T-cell (primary cell): ENCODE measurements around the gene DNAH14. TPM values are rescaled to one million over a fixed set of nuclear protein-coding genes. Genes with fewer than 3 reads are reported as not detected.
"Not testable (repeated sequence)": the region's sequence is repeated elsewhere in the genome, so short reads cannot be mapped to it uniquely, and the experiment has no call there.

Source experiments
- ATAC-seq, 4 experiments: fragments of 200-7000 bp in 3 of 4; fragments of 150-1000 bp in 1 of 4; cut with Tn5 transposase; replicated peaks in 1 of 4; 1 replicate in 3 of 4; 2 replicates in 1 of 4; pipeline ENCODE4 v1.10.0; 2021; ENCODE audit warnings: moderate library complexity in 3 of 4, mild to moderate bottlenecking in 2 of 4, moderate number of reproducible peaks in 1 of 4
- CTCF ChIA-PET, 2 donors: fragments of 300-600 bp; sonication (Branson Sonifier 250); formaldehyde crosslinking; loops; one replicate each; lab custom pipeline; 2022; ENCODE audit warnings: antibody characterized with exemption in 2 of 2; lab: Charles Lee
- POLR2A ChIA-PET, 2 donors: fragments of 300-600 bp; sonication (Branson Sonifier 250); formaldehyde crosslinking; loops; one replicate each; lab custom pipeline; 2022; ENCODE audit warnings: antibody characterized with exemption in 2 of 2; lab: Charles Lee
- DNase-seq, 35 experiments: peaks; one replicate each; pipeline versions ENCODE4 v3.0.0 to v3.0.0-alpha.2; 2013 to 2023
- H3K27ac ChIP-seq: one replicate; pipeline ENCODE4 v1.5.1; 2013; ENCODE audit warnings: low read length
- H3K27me3 ChIP-seq, 2 experiments: replicated peaks in 1 of 2; 1 replicate in 1 of 2; 2 replicates in 1 of 2; pipeline versions ENCODE4 v1.6.1 to v1.7.0; 2013; ENCODE audit warnings: low read length in 1 of 2, mixed read lengths in 1 of 2; ENCODE audit not compliant: control insufficient read depth in 2 of 2, insufficient read depth in 2 of 2; ENCODE audit errors: extremely low read depth in 1 of 2
- H3K36me3 ChIP-seq, 2 donors: 1 replicate in 1 of 2; 2 replicates in 1 of 2; pipeline versions ENCODE4 v1.6.1 to v1.7.0; 2013; ENCODE audit warnings: low read length in 1 of 2; ENCODE audit not compliant: control insufficient read depth in 2 of 2, insufficient read depth in 1 of 2; ENCODE audit errors: extremely low read depth in 1 of 2
- H3K4me1 ChIP-seq, 2 experiments: 1 replicate in 1 of 2; 2 replicates in 1 of 2; pipeline versions ENCODE4 v1.6.1 to v1.7.0; 2013; ENCODE audit warnings: low read length in 2 of 2, mixed read lengths in 1 of 2; ENCODE audit not compliant: insufficient read depth in 2 of 2, control insufficient read depth in 1 of 2; ENCODE audit errors: extremely low read depth in 1 of 2
- H3K4me3 ChIP-seq, 2 donors: 1 replicate in 1 of 2; 2 replicates in 1 of 2; pipeline versions ENCODE4 v1.5.1 to v1.7.0; 2013; ENCODE audit warnings: mild to moderate bottlenecking in 2 of 2, low read length in 1 of 2, moderate library complexity in 1 of 2; ENCODE audit not compliant: control insufficient read depth in 1 of 2; ENCODE audit errors: extremely low read depth in 1 of 2
- H3K9me3 ChIP-seq: 2 replicates; pipeline ENCODE4 v1.7.0; 2013
- H3K27ac Mint-ChIP-seq, 2 donors: one replicate each; pipeline ENCODE4 v1.8.0; 2020 to 2021; ENCODE audit warnings: mild to moderate bottlenecking in 2 of 2, mixed read lengths in 2 of 2
- H3K27me3 Mint-ChIP-seq, 2 donors: one replicate each; pipeline ENCODE4 v1.8.0; 2021 to 2022; ENCODE audit warnings: mixed read lengths in 2 of 2
- H3K36me3 Mint-ChIP-seq: one replicate; pipeline ENCODE4 v1.8.0; 2021; ENCODE audit warnings: mixed read lengths
- H3K4me1 Mint-ChIP-seq, 3 donors: one replicate each; pipeline ENCODE4 v1.8.0; 2020 to 2022; ENCODE audit warnings: mixed read lengths in 3 of 3, mild to moderate bottlenecking in 1 of 3
- H3K4me3 Mint-ChIP-seq, 3 donors: one replicate each; pipeline ENCODE4 v1.8.0; 2020 to 2022; ENCODE audit warnings: mild to moderate bottlenecking in 3 of 3, mixed read lengths in 3 of 3, moderate library complexity in 3 of 3
- H3K9me3 Mint-ChIP-seq, 3 donors: one replicate each; pipeline ENCODE4 v1.8.0; 2020 to 2022; ENCODE audit warnings: mixed read lengths in 3 of 3
- WGBS: methylation state at CpG from one replicate; pipeline ENCODE4 v1.1.5; 2013; ENCODE audit warnings: missing lambda C conversion rate; ENCODE audit not compliant: insufficient coverage; 5-methylcytosine and 5-hydroxymethylcytosine counted together
- total RNA-seq, 35 experiments: library from RNA in 6 of 35; stranded (reverse) in 6 of 35; fragments of 120-200 nt in 1 of 35; gene quantifications; one replicate each; pipeline versions ENCODE4 v1.2.1 to v1.2.4 and lab custom pipeline; 2013 to 2026

Gene DNAH14
- total RNA-seq, 5 donors from 2014 or later (not counting 1 experiment from before 2014, with no cell fraction given), result 0.06 to 1.4 (median 0.39) TPM; not detected in 1

- CTCF ChIA-PET, H3K27ac Mint-ChIP-seq, DNase-seq, ATAC-seq, POLR2A ChIA-PET, H3K4me3 ChIP-seq, H3K9me3 ChIP-seq, H3K27me3 Mint-ChIP-seq, H3K36me3 Mint-ChIP-seq, H3K4me1 ChIP-seq, H3K4me1 Mint-ChIP-seq, H3K27ac ChIP-seq, H3K4me3 Mint-ChIP-seq, H3K27me3 ChIP-seq, H3K36me3 ChIP-seq: not testable (repeated sequence)
- H3K9me3 Mint-ChIP-seq, result peaks cover 8 to 17% (median 10%) of the 10 kb centered on the region in 3 donors
- no CpG with 5 or more reads among the region's 3 CpGs for WGBS
Observed at GRCh38 chr1:224940735-224941134, 11.3 kb downstream of the DNAH14 start.

- H3K27ac Mint-ChIP-seq, ATAC-seq, H3K36me3 ChIP-seq, H3K4me1 ChIP-seq, H3K4me1 Mint-ChIP-seq, H3K9me3 ChIP-seq, H3K4me3 Mint-ChIP-seq, H3K27me3 ChIP-seq, H3K36me3 Mint-ChIP-seq, H3K4me3 ChIP-seq, DNase-seq, H3K27ac ChIP-seq, H3K27me3 Mint-ChIP-seq, POLR2A ChIA-PET: not testable (repeated sequence)
- peaks cover 0 to 17% (median 0%) of the 10 kb centered on the region in 3 donors for H3K9me3 Mint-ChIP-seq
- CTCF ChIA-PET, result interaction anchor here in 1 of 2 donors (0.6 kb wide), 1 partner anchor 39 kb away, joined by 3 read pairs; no protein-coding TSS in a partner anchor
- WGBS, result 98% methylated on average over 5 of the region's 10 CpGs
Observed at GRCh38 chr1:224945651-224946348, 16.3 kb downstream of the DNAH14 start.

GRCh38 chr1:224946349-224946691 is 16.8 kb downstream of the DNAH14 start:
- WGBS, result 86% methylated on average over 1 of the region's 6 CpGs
- ATAC-seq, H3K27me3 Mint-ChIP-seq, H3K4me1 ChIP-seq, H3K4me1 Mint-ChIP-seq, H3K4me3 Mint-ChIP-seq, H3K27ac Mint-ChIP-seq, H3K27ac ChIP-seq, H3K36me3 Mint-ChIP-seq, H3K36me3 ChIP-seq, H3K27me3 ChIP-seq, H3K4me3 ChIP-seq, POLR2A ChIA-PET, H3K9me3 ChIP-seq, DNase-seq: not testable (repeated sequence)
- CTCF ChIA-PET, result interaction anchor here in 1 of 2 donors (0.6 kb wide), 1 partner anchor 39 kb away, joined by 3 read pairs; no protein-coding TSS in a partner anchor
- H3K9me3 Mint-ChIP-seq, result peaks cover 0 to 17% (median 0%) of the 10 kb centered on the region in 3 donors

GRCh38 chr1:224957696-224958095 is 28.2 kb downstream of the DNAH14 start:
- Histone ChIP-seq H3K4me3 (no peak overlapping the region), H3K27me3 (no peaks in the 10 kb centered on the region), H3K36me3 (no peaks in the 10 kb centered on the region), H3K4me1 (no peaks in the 10 kb centered on the region), H3K9me3 (no peaks in the 10 kb centered on the region), H3K27ac (no peak overlapping the region)
- H3K36me3 Mint-ChIP-seq, result no peaks in the 10 kb centered on the region
- ChIA-PET CTCF (no interaction called here), POLR2A (no interaction called here)
- DNase-seq, result no peak
- WGBS, result 64% methylated on average over 2 of the region's 3 CpGs
- no peak overlapping the region for H3K27ac Mint-ChIP-seq
- peaks cover 0 to 7% of the 10 kb centered on the region in 2 donors for H3K27me3 Mint-ChIP-seq
- H3K4me3 Mint-ChIP-seq, result no peak overlapping the region
- ATAC-seq, result no peak
- no peaks in the 10 kb centered on the region for H3K4me1 Mint-ChIP-seq
- H3K9me3 Mint-ChIP-seq, result no peaks in the 10 kb centered on the region

- H3K27ac Mint-ChIP-seq, result no peak overlapping the region
- H3K4me3 Mint-ChIP-seq, result no peak overlapping the region
- H3K4me1 Mint-ChIP-seq, result no peaks in the 10 kb centered on the region
- ATAC-seq (no peak), DNase-seq (no peak)
- ChIA-PET CTCF (no interaction called here), POLR2A (no interaction called here)
- Histone ChIP-seq H3K27ac (no peak overlapping the region), H3K27me3 (no peaks in the 10 kb centered on the region), H3K4me3 (no peak overlapping the region), H3K4me1 (no peaks in the 10 kb centered on the region), H3K9me3 (no peaks in the 10 kb centered on the region), H3K36me3 (no peaks in the 10 kb centered on the region)
- peaks cover 0 to 7% of the 10 kb centered on the region in 2 donors for H3K27me3 Mint-ChIP-seq
- H3K9me3 Mint-ChIP-seq, result no peaks in the 10 kb centered on the region
- no peaks in the 10 kb centered on the region for H3K36me3 Mint-ChIP-seq
- 86% methylated on average over 1 of the region's 1 CpG for WGBS
Observed at GRCh38 chr1:224958490-224958889, 29.0 kb downstream of the DNAH14 start.

- Histone ChIP-seq H3K36me3 (no peaks in the 10 kb centered on the region), H3K27ac (no peak overlapping the region), H3K27me3 (no peaks in the 10 kb centered on the region), H3K4me3 (no peak overlapping the region), H3K4me1 (no peaks in the 10 kb centered on the region), H3K9me3 (no peaks in the 10 kb centered on the region)
- ATAC-seq, result no peak
- POLR2A ChIA-PET, result interaction anchor here in 1 of 2 donors (0.5 kb wide), 1 partner anchor 554 kb away, joined by 3 read pairs; no protein-coding TSS in a partner anchor
- CTCF ChIA-PET, result no interaction called here
- H3K4me1 Mint-ChIP-seq, result no peaks in the 10 kb centered on the region
- H3K27me3 Mint-ChIP-seq, result peaks cover 0 to 6% of the 10 kb centered on the region in 2 donors
- no peaks in the 10 kb centered on the region for H3K36me3 Mint-ChIP-seq
- WGBS, result no CpG with 5 or more reads among the region's 1 CpG
- H3K9me3 Mint-ChIP-seq, result no peaks in the 10 kb centered on the region
- H3K4me3 Mint-ChIP-seq, result no peak overlapping the region
- no peak overlapping the region for H3K27ac Mint-ChIP-seq
- no peak for DNase-seq
Observed at GRCh38 chr1:224959115-224959514, 29.6 kb downstream of the DNAH14 start.
